GM23338 (cell line): ENCODE results near the gene PDS5A. TPM values are rescaled to one million over a fixed set of nuclear protein-coding genes. Genes with fewer than 3 reads are reported as not detected.

Experiments used
- ATAC-seq: fragments of 200-7000 bp; cut with Tn5 transposase; 3 replicates; pipeline ENCODE4 v1.9.1; 2020
- DNase-seq: peaks from one replicate; pipeline ENCODE4 v3.0.0-alpha.2; 2015; ENCODE audit warnings: low spot score
- H2AFZ ChIP-seq: fragments of 200-600 bp; sonication (generic); 2 replicates; pipeline ENCODE4 v1.8.0; 2016; ENCODE audit warnings: antibody characterized with exemption, mild to moderate bottlenecking, moderate library complexity
- H3F3A ChIP-seq: fragments of 200-600 bp; sonication (generic); replicated peaks from 2 replicates; pipeline ENCODE4 v1.8.0; 2017; ENCODE audit warnings: antibody characterized with exemption, mixed run types, low read depth
- H3K27ac ChIP-seq: fragments of 200-600 bp; sonication (generic); 2 replicates; pipeline ENCODE4 v1.6.1; 2016; ENCODE audit warnings: low read depth
- H3K27me3 ChIP-seq: fragments of 200-600 bp; sonication (generic); 2 replicates; pipeline ENCODE4 v1.8.0; 2016; ENCODE audit warnings: mild to moderate bottlenecking, mixed run types, moderate library complexity; ENCODE audit not compliant: insufficient read depth
- H3K36me3 ChIP-seq: fragments of 200-600 bp; sonication (generic); 2 replicates; pipeline ENCODE4 v1.8.0; 2016; ENCODE audit warnings: mild to moderate bottlenecking; ENCODE audit not compliant: insufficient read depth
- H3K4me1 ChIP-seq: fragments of 200-600 bp; sonication (generic); 2 replicates; pipeline ENCODE4 v1.8.0; 2016; ENCODE audit warnings: mild to moderate bottlenecking, moderate library complexity; ENCODE audit not compliant: insufficient read depth
- H3K4me2 ChIP-seq: fragments of 200-600 bp; sonication (generic); 2 replicates; pipeline ENCODE4 v1.7.1; 2017; ENCODE audit warnings: mixed run types
- H3K4me3 ChIP-seq: fragments of 200-600 bp; sonication (generic); 2 replicates; pipeline ENCODE4 v1.6.1; 2016; ENCODE audit warnings: mixed run types
- H3K79me2 ChIP-seq: fragments of 200-600 bp; sonication (generic); replicated peaks from 2 replicates; pipeline ENCODE4 v1.8.0; 2017; ENCODE audit warnings: mild to moderate bottlenecking; ENCODE audit not compliant: insufficient read depth
- H3K9me2 ChIP-seq: fragments of 200-600 bp; sonication (generic); 2 replicates; pipeline ENCODE4 v1.8.0; 2017; ENCODE audit not compliant: insufficient read depth
- H4K20me1 ChIP-seq: fragments of 200-600 bp; sonication (generic); replicated peaks from 2 replicates; pipeline ENCODE4 v1.8.0; 2017; ENCODE audit warnings: mild to moderate bottlenecking; ENCODE audit not compliant: insufficient read depth
- H3K27ac Mint-ChIP-seq: 2 replicates; pipeline ENCODE4 v1.8.0; 2020; ENCODE audit warnings: inconsistent platforms, mild to moderate bottlenecking, moderate library complexity, mixed read lengths
- H3K27me3 Mint-ChIP-seq: 3 replicates; pipeline ENCODE4 v1.8.0; 2022; ENCODE audit warnings: low read depth, mild to moderate bottlenecking, moderate library complexity, mixed read lengths, inconsistent platforms; ENCODE audit not compliant: insufficient read depth, poor library complexity
- H3K36me3 Mint-ChIP-seq: 3 replicates; pipeline ENCODE4 v1.8.0; 2021; ENCODE audit warnings: low read depth, mild to moderate bottlenecking, inconsistent platforms, moderate library complexity, mixed read lengths
- H3K4me1 Mint-ChIP-seq: 3 replicates; pipeline ENCODE4 v1.8.0; 2020; ENCODE audit warnings: mild to moderate bottlenecking, inconsistent platforms, mixed read lengths
- H3K4me3 Mint-ChIP-seq: 3 replicates; pipeline ENCODE4 v1.8.0; 2021; ENCODE audit warnings: moderate library complexity, mild to moderate bottlenecking, inconsistent platforms, mixed read lengths
- H3K9me3 Mint-ChIP-seq: 3 replicates; pipeline ENCODE4 v1.8.0; 2020; ENCODE audit warnings: moderate library complexity, mild to moderate bottlenecking, inconsistent platforms, mixed read lengths
- CREB1 ChIP-seq: fragments of 250-450 bp; sonication (Bioruptor Pico); IDR thresholded peaks from 2 replicates; pipeline ENCODE4 v1.5.0; 2020; ENCODE audit warnings: low read depth, mild to moderate bottlenecking, moderate library complexity
- EZH2 ChIP-seq: fragments of 200-600 bp; sonication (generic); IDR thresholded peaks from one replicate; pipeline ENCODE4 v1.8.0; 2017; ENCODE audit warnings: antibody characterized with exemption, mild to moderate bottlenecking, low read depth; ENCODE audit not compliant: unreplicated experiment
- EZH2phosphoT487 ChIP-seq: fragments of 200-600 bp; sonication (generic); IDR thresholded peaks from one replicate; pipeline ENCODE4 v1.8.1; 2018; ENCODE audit warnings: antibody characterized with exemption; ENCODE audit not compliant: unreplicated experiment
- JUNB ChIP-seq: IDR thresholded peaks from one replicate; pipeline ENCODE4 v1.6.1; 2016; ENCODE audit warnings: antibody characterized with exemption; ENCODE audit not compliant: unreplicated experiment
- NANOG ChIP-seq: IDR thresholded peaks from 2 replicates; pipeline ENCODE4 v1.6.1; 2016; ENCODE audit warnings: antibody characterized with exemption, borderline replicate concordance
- POLR2AphosphoS5 ChIP-seq: IDR thresholded peaks from 2 replicates; pipeline ENCODE4 v1.6.1; 2016; ENCODE audit warnings: antibody characterized with exemption, low read depth
- STAT1 ChIP-seq: IDR thresholded peaks from one replicate; pipeline ENCODE4 v1.6.1; 2016; ENCODE audit warnings: antibody characterized with exemption; ENCODE audit not compliant: unreplicated experiment
- ZNF114 ChIP-seq: fragments of 250-450 bp; sonication (Bioruptor Pico); IDR thresholded peaks from 2 replicates; pipeline ENCODE4 v1.5.0; 2020; ENCODE audit warnings: mild to moderate bottlenecking, moderate library complexity
- ZNF331 ChIP-seq: fragments of 250-450 bp; sonication (Bioruptor Pico); IDR thresholded peaks from 2 replicates; pipeline ENCODE4 v1.5.0; 2020; ENCODE audit warnings: low read depth, mild to moderate bottlenecking, moderate library complexity
- ZNF462 ChIP-seq: fragments of 250-450 bp; sonication (Bioruptor Pico); IDR thresholded peaks from 2 replicates; pipeline ENCODE4 v1.5.0; 2020; ENCODE audit warnings: mild to moderate bottlenecking, moderate library complexity
- polyA plus RNA-seq: library from polyadenylated mRNA; unstranded; fragments of >200 nt; fragmentation: Nextera tagmentation; extraction: Ambion mirVana; gene quantifications from 2 replicates; pipeline ENCODE4 v1.2.1, GENCODE V29; 2016
- total RNA-seq: library from RNA; depleted of rRNA; stranded (reverse); fragments of >200 nt; shearing (Covaris generic); gene quantifications from 2 replicates; pipeline ENCODE4 v1.2.3, GENCODE V29; 2014
- TF ChIP-seq, protein P1 (sequence below): IDR thresholded peaks from 2 replicates; pipeline ENCODE4 v1.6.1; 2016; ENCODE audit warnings: antibody characterized with exemption
- TF ChIP-seq, protein P2 (sequence below): IDR thresholded peaks from one replicate; pipeline ENCODE4 v1.6.1; 2018; ENCODE audit warnings: antibody characterized with exemption; ENCODE audit not compliant: unreplicated experiment
- TF ChIP-seq, protein P3 (sequence below), 2 experiments: fragments of 200-600 bp in 1 of 2; sonication (generic) in 1 of 2; conservative IDR thresholded peaks; 2 replicates each; pipeline versions ENCODE4 v1.5.1 to v1.6.1; 2016 to 2017; ENCODE audit warnings: antibody characterized with exemption in 2 of 2, low read depth in 2 of 2, mild to moderate bottlenecking in 2 of 2, moderate library complexity in 1 of 2

The PDS5A gene
- total and polyA plus RNA-seq, 2 experiments from 2014 or later = 22.1 to 91.9 TPM

DNA sequence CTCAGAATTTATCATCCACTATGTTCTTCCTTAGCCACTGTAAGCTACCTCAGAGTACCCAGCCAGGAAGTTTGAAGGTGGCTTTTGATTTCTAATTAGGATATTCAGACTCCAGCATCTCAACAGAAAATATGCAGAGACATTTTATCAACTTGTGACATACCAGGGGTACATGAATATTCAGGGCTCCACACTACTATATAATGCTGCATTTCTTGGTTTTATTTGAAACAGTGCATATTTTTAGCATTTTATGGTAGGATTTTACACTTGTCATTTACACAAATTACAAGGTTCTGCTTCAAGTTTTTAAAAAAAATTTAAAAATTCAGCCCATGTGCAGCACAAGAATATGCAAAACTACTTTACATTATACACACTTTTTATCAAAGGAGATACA, 155.0 kb downstream of the PDS5A start:
- Histone ChIP-seq H3K27me3 (no peaks in the 10 kb centered on the region), H4K20me1 (no peaks in the 10 kb centered on the region), H3K4me2 (no peak overlapping the region), H3K36me3 (no peaks in the 10 kb centered on the region), H2AFZ (no peak overlapping the region), H3K4me1 (no peaks in the 10 kb centered on the region; the same call in 1 of the 2 replicates), H3K4me3 (no peak overlapping the region), H3K79me2 (0 out of 2 replicates have a peak, but pooled peaks cover 3% of the 10 kb centered on the region), H3F3A (peaks cover 3% of the 10 kb centered on the region; the same call in 1 of the 2 replicates), H3K9me2 (no peaks in the 10 kb centered on the region), H3K27ac (no peak overlapping the region)
- ATAC-seq (no peak), DNase-seq (no peak)
- Mint-ChIP-seq H3K36me3 (peaks cover 16% of the 10 kb centered on the region), H3K9me3 (no peaks in the 10 kb centered on the region), H3K4me3 (no peak overlapping the region), H3K4me1 (peaks cover 16% of the 10 kb centered on the region), H3K27me3 (peaks cover 7% of the 10 kb centered on the region), H3K27ac (0 out of 2 replicates have a peak overlapping the region, but pooled peaks have one; percentile 65)
- no peak for TF ChIP-seq ZNF331 (CRISPR knock-in tag)
- TF ChIP-seq, protein P1, sequence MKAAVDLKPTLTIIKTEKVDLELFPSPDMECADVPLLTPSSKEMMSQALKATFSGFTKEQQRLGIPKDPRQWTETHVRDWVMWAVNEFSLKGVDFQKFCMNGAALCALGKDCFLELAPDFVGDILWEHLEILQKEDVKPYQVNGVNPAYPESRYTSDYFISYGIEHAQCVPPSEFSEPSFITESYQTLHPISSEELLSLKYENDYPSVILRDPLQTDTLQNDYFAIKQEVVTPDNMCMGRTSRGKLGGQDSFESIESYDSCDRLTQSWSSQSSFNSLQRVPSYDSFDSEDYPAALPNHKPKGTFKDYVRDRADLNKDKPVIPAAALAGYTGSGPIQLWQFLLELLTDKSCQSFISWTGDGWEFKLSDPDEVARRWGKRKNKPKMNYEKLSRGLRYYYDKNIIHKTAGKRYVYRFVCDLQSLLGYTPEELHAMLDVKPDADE = no peak
- no peak for TF ChIP-seq ZNF462 (CRISPR knock-in tag)
- TF ChIP-seq, protein P2, sequence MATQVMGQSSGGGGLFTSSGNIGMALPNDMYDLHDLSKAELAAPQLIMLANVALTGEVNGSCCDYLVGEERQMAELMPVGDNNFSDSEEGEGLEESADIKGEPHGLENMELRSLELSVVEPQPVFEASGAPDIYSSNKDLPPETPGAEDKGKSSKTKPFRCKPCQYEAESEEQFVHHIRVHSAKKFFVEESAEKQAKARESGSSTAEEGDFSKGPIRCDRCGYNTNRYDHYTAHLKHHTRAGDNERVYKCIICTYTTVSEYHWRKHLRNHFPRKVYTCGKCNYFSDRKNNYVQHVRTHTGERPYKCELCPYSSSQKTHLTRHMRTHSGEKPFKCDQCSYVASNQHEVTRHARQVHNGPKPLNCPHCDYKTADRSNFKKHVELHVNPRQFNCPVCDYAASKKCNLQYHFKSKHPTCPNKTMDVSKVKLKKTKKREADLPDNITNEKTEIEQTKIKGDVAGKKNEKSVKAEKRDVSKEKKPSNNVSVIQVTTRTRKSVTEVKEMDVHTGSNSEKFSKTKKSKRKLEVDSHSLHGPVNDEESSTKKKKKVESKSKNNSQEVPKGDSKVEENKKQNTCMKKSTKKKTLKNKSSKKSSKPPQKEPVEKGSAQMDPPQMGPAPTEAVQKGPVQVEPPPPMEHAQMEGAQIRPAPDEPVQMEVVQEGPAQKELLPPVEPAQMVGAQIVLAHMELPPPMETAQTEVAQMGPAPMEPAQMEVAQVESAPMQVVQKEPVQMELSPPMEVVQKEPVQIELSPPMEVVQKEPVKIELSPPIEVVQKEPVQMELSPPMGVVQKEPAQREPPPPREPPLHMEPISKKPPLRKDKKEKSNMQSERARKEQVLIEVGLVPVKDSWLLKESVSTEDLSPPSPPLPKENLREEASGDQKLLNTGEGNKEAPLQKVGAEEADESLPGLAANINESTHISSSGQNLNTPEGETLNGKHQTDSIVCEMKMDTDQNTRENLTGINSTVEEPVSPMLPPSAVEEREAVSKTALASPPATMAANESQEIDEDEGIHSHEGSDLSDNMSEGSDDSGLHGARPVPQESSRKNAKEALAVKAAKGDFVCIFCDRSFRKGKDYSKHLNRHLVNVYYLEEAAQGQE = no peak
- TF ChIP-seq NANOG = no peak
- no peak for TF ChIP-seq STAT1
- no peak for TF ChIP-seq EZH2phosphoT487
- no peak for TF ChIP-seq CREB1 (CRISPR knock-in tag)
- no peak for TF ChIP-seq EZH2
- TF ChIP-seq POLR2AphosphoS5 = no peak
- no peak for TF ChIP-seq JUNB
- TF ChIP-seq, protein P3, sequence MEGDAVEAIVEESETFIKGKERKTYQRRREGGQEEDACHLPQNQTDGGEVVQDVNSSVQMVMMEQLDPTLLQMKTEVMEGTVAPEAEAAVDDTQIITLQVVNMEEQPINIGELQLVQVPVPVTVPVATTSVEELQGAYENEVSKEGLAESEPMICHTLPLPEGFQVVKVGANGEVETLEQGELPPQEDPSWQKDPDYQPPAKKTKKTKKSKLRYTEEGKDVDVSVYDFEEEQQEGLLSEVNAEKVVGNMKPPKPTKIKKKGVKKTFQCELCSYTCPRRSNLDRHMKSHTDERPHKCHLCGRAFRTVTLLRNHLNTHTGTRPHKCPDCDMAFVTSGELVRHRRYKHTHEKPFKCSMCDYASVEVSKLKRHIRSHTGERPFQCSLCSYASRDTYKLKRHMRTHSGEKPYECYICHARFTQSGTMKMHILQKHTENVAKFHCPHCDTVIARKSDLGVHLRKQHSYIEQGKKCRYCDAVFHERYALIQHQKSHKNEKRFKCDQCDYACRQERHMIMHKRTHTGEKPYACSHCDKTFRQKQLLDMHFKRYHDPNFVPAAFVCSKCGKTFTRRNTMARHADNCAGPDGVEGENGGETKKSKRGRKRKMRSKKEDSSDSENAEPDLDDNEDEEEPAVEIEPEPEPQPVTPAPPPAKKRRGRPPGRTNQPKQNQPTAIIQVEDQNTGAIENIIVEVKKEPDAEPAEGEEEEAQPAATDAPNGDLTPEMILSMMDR (conservative IDR thresholded peaks at IDR 0.05; ENCODE audit: low read depth in 2 of 2) = no peak
- no peak for TF ChIP-seq ZNF114 (CRISPR knock-in tag)
